ENCODE data around the gene MSH5. TPM values are rescaled to one million over a fixed set of nuclear protein-coding genes. Genes with fewer than 3 reads are reported as not detected.
A peak's percentile ranks its signal among the peaks of the same experiment; 100 is the strongest.

The MSH5 gene
- total and polyA plus RNA-seq, 9 of the 15 experiments (the other 6 are each of a cell fraction or from before 2014, with no cell fraction given): 12.5 to 104 (median 46.6) TPM

DNA sequence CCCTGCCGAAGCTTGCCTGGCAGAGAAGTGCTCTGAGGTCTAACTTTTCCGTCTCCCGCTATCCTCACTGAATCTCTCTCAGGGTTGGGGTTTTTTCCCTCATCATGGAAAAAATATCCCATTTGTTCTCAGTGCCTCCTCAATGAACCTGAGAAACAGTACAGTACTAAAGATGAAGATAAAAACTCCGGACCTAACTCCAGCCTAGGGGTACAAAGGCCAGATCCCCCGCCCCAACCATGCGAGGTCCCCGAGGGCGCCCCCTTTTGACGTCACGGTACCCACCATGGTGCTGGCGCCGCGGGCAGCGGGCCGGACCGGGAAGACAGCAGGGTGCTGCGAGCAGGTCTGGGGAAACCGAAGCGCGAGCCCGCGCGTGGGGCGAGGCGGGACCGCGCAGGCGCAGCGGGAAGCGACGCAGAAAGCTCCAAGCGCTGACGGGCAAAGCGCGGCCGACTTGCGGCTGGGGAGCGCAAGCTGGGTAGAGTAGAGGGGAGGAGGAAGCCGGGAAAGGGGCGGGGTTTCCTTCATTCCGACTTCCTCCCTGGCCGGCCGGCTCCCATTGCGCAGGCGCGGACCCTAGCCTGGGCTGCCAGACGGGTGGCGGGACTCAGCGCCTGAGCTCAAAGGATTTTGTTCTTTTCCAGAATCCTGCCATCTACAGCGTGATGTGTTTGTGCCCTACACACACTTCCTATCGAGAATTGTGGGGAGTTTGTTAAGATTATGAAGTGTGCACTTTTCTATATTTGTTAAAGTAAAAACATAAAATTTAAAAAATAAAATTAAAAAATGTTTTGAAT is 66.9 kb downstream of the MSH5 start, which contains the start of gene LSM2 (continued):
- TF ChIP-seq E4F1 (CRISPR knock-in tag; IDR thresholded peaks at IDR 0.05; ENCODE audit: borderline replicate concordance) (no peak), SAFB (IDR thresholded peaks at IDR 0.05; ENCODE audit: borderline replicate concordance, low read depth, low read length) (peak; percentile 86), STAT5A (IDR thresholded peaks at IDR 0.05; ENCODE audit: borderline replicate concordance, low read length) (no peak; the same call in 1 of the 2 replicates), CREM (IDR thresholded peaks at IDR 0.05; ENCODE audit: low read depth) (peak; percentile 99), SRSF7 (optimal IDR thresholded peaks at IDR 0.05; ENCODE audit: low read depth, low read length) (no peak), SREBF1 (IDR thresholded peaks at IDR 0.05; ENCODE audit: borderline replicate concordance, low read depth, low read length) (peak; percentile 92; the same call in 1 of the 2 replicates), THRB (CRISPR knock-in tag; conservative IDR thresholded peaks at IDR 0.05) (0 out of 2 replicates have a peak, but pooled peaks have one; percentile 14), ZNF57 (CRISPR knock-in tag; IDR thresholded peaks at IDR 0.05) (no peak), THRAP3 (IDR thresholded peaks at IDR 0.05; ENCODE audit: borderline replicate concordance) (no peak), ZNF184 (CRISPR knock-in tag; IDR thresholded peaks at IDR 0.05) (no peak), RB1 (IDR thresholded peaks at IDR 0.05; ENCODE audit: low read depth) (peak; percentile 99), SMC3 (conservative IDR thresholded peaks at IDR 0.05; ENCODE audit: insufficient read depth, low read depth, low read length) (no peak)
- TF ChIP-seq, protein P1, sequence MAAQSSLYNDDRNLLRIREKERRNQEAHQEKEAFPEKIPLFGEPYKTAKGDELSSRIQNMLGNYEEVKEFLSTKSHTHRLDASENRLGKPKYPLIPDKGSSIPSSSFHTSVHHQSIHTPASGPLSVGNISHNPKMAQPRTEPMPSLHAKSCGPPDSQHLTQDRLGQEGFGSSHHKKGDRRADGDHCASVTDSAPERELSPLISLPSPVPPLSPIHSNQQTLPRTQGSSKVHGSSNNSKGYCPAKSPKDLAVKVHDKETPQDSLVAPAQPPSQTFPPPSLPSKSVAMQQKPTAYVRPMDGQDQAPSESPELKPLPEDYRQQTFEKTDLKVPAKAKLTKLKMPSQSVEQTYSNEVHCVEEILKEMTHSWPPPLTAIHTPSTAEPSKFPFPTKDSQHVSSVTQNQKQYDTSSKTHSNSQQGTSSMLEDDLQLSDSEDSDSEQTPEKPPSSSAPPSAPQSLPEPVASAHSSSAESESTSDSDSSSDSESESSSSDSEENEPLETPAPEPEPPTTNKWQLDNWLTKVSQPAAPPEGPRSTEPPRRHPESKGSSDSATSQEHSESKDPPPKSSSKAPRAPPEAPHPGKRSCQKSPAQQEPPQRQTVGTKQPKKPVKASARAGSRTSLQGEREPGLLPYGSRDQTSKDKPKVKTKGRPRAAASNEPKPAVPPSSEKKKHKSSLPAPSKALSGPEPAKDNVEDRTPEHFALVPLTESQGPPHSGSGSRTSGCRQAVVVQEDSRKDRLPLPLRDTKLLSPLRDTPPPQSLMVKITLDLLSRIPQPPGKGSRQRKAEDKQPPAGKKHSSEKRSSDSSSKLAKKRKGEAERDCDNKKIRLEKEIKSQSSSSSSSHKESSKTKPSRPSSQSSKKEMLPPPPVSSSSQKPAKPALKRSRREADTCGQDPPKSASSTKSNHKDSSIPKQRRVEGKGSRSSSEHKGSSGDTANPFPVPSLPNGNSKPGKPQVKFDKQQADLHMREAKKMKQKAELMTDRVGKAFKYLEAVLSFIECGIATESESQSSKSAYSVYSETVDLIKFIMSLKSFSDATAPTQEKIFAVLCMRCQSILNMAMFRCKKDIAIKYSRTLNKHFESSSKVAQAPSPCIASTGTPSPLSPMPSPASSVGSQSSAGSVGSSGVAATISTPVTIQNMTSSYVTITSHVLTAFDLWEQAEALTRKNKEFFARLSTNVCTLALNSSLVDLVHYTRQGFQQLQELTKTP (IDR thresholded peaks at IDR 0.05; ENCODE audit: low read depth in 1 of 2, partially characterized antibody in 2 of 2): peak in 1 of 2 experiments; percentile 77
- TF ChIP-seq, protein P2, sequence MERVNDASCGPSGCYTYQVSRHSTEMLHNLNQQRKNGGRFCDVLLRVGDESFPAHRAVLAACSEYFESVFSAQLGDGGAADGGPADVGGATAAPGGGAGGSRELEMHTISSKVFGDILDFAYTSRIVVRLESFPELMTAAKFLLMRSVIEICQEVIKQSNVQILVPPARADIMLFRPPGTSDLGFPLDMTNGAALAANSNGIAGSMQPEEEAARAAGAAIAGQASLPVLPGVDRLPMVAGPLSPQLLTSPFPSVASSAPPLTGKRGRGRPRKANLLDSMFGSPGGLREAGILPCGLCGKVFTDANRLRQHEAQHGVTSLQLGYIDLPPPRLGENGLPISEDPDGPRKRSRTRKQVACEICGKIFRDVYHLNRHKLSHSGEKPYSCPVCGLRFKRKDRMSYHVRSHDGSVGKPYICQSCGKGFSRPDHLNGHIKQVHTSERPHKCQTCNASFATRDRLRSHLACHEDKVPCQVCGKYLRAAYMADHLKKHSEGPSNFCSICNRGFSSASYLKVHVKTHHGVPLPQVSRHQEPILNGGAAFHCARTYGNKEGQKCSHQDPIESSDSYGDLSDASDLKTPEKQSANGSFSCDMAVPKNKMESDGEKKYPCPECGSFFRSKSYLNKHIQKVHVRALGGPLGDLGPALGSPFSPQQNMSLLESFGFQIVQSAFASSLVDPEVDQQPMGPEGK (CRISPR knock-in tag; IDR thresholded peaks at IDR 0.05; ENCODE audit: borderline replicate concordance): no peak
